Measurements from ENCODE around the gene PFN1.

Gene PFN1

DNA sequence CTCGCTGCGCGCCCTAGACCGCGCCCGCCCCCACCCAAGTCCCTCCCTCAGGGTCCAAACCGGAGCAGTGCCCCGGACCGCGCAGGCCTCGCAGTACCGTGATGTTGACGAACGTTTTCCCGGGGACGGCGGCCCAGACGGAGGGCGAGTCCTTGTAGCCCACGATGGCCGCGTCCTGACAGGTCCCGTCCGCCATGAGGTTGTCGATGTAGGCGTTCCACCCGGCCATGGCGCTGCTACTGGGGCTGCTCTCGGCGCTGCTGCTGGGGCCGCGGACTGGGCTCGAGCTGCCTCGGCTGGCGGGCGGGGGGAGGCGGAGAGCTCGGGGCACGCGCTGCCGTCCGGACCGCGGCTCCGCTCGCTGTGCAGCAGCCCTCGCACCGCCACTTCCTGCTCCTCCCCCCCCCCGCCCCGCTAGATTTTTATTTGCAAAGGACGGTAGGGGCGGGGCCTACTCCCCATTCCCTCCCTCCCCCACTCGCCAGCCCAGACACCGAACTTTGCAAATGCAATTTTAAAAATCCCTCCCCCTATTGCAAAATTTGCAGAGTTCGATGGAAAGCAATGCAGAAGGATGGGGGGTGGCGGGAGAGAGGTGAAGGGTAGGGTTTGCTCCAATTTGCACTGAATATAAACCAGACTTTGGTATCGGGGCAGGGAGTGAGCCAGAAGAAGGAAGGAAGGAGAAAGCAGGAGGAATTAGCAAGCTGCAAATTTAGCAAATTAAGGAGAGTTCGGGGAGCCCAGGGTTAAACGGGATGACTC is at the start of gene PFN1:
TSS of gene PFN1 (minus strand) at position 365 of the 765 bp plus-strand sequence. CDS start at position 229, 136 bp downstream.
- peak; percentile 67 to 75 for DNase-seq

- DNase-seq: peak; percentile 45 to 46
Measured at GRCh38 chr17:4997302-4998026, 49.1 kb upstream of the PFN1 start, which contains the start of the genes INCA1 and KIF1C. Gene INCA1 (minus strand): TSS chr17:4997522. CDS start chr17:4994437, 3,085 bp downstream. Gene KIF1C (plus strand): TSS chr17:4997950. CDS start chr17:5000247, 2,297 bp downstream.

GRCh38 chr17:4994081-4994595 is 45.8 kb upstream of the PFN1 start:
- DNase-seq: no peak

DNA sequence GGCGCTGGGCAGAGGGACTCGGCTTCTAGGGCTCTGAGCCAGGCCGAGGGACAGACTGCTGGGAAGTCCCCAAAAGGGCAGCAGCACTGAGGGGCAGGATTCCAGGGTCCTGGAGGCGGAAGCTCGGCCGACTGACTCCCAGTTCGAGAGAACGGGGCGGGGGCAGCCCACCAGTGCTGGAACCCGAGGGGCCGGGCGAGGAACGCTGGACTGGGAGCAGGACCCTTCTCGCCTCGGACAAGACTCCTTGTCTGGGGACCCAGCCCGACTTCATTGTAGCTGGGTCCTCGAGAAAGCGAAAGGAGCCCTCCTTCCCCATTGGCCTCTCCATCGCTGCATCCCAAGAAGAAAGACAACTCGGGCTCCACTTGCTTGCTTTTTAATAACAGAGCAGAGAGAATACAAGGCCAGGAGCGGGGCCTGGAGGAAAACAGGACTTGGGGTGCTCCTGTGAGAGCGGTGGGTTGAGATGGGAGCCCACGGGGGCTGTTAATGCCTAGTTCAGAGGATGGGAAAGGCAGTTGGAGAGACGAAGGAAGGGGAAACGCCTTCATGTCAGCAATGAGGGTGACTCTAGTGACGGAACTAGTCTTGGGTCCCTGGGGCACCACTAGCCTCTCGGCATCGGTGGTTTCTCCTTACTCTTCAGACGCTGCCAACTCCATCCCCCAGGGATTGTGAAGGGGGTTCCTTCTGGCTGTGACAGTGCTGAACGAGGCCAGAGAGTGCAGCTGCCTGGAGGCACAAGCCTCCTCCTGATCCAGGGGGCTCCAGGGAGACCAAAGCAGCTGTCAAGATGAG is 39.6 kb upstream of the PFN1 start:
- peak in 1 of 2 experiments; percentile 2 for DNase-seq

- DNase-seq: peak; percentile 21 to 23
Measured at GRCh38 chr17:4986951-4987766, 38.8 kb upstream of the PFN1 start, which contains the start of gene CAMTA2. Gene CAMTA2 (minus strand): TSS chr17:4987675. CDS start chr17:4986222, 1,453 bp downstream.

DNA sequence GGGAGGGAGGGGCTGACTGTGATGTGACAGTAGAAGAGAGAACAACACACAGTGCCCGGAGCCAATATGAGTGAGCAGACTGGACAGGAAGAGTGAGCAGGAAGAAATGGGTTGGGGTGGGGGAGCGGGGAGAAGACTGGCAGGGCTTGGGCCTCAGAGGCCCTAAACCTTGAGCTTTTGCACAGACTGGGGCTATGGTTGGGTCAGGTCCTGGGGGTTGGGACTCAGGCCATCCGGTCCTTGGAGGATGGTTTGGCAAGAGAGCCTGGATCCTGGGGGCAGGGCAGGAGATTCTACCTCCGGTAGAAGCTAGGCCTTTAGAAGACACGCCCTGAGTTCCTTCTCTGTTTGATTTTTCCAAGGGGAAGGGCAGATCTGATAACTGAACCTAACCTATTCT is 38.1 kb upstream of the PFN1 start:
- no peak for DNase-seq

DNA sequence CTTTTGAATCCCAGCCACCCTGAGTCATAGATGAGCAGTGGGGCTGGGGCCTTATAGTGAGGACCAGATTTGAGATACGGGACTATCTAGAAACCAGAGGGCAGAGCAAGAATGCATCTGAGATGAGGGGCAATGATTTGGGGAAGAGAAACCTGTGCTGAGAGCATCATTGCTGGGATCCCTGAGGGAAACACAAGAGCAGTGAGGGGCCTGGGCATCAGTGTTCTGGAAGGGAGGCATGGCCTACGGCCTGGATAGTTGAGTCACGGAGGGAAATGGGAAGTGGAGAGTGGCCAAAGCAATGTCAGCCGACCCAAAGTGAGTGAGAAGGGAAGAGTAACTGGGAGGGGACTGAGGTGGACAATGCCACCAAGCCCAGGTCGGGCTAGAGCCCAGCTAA is 34.0 kb upstream of the PFN1 start:
- no peak for DNase-seq

- peak in 1 of 2 experiments; percentile 16 for DNase-seq
Measured at GRCh38 chr17:4980644-4981216, 32.4 kb upstream of the PFN1 start.

DNA sequence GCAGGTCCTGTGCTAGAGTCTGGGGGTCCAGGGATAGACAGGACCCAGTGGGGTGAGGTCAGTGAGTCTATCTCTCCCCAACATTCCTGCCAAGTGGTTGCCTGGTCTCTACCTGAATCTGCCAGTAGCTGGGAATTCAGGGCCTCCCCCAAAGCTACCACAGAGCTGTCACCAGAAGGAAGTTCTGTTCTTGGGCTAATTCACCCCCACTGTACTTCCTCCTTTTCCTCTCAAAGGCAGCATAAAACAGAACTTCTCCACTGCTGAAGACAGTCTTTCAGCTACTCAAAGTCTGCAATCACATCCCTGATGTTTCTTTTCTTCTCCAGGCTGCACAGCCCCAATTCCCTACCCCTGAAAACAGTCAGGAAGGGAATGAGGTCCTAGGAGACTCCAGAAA is 30.4 kb upstream of the PFN1 start:
- DNase-seq: peak; percentile 28 to 29

DNA sequence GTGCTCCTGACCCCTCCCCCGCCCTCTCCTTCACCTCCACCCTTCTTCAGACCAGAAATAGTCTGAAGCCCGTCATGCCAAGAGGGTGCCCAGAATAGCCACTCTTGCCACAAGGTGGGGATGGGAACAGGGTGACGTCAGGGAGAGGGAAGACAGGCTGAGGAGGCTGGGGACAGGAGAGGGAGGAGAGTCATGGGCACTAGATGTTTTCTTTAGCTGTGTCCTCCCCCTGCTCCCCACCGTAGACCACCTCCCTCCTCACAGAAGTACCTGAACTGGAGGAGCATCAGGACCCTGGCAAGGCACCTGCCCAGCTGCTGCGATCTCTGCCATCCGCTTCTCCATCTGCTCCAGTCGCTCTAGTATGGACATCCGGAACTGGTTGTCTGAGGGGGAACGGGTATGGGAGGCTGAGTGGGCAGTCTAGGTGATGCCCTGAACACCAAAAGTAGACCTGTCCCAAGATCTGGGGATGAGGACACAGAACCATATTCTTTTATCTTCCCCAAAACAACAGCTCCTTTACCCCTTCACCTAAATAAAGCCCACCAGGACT is 25.9 kb upstream of the PFN1 start:
- no peak for DNase-seq

DNA sequence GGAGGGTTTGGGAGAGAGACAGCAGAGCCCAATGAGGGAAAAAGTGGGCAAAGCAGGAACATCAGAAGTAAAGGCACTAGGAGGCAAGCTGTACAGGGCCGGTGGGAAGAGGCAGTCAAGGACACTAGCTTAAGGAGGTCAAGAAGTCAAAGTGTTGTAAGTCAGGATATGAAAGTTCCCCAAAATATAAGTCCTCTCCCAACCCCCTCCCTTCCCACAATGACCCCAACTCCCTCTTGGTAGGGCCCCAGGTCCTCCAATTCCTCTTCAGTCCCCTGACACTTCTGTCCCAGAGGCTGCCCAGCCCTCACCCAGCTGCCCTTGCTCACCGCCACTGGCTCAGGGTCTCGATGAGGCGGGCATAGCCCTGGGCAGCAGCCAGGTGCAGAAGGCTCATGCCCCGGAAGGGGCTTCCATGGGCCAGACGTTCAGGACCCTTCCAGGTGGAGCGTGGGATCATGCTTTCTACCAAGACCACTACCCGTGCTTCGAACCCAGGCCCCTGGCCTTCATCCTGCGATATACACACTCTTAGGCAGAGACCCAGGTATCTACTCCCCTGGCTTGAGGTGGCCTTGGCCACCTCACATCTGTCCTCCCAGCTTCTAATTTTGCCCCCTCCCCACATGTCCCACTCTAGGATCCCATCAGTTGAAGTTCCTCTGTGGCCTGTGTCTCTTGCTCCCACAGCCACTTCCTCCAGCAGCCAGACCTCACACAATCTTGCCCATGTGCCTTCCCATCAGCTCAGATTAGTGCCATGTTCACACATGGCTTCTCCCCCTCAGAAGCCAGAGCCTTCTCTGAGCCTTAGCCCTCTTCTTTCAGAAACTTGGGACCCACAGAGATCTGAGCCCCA is 25.2 kb upstream of the PFN1 start:
- peak in 1 of 2 experiments; percentile 1 for DNase-seq

DNA sequence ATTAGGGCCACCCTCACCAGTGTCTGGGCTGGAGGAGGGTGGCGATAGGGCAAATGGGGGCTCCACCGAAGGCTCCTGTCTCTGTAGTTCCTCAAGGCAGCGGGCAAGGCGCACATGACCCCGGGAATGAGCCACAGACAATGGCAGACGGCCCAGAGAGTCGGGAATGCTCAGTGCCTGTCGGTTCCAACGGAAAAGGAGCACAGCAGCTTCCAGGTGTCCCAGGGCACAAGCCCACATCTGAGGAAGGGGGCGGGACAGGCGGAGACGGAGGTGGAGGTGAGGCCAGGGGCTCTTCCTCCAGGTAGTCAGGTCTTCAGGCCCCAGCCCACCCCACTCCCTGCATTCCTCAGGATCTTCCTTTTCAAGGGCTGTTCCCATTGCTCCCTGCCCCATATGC is 24.4 kb upstream of the PFN1 start:
- DNase-seq: no peak

DNA sequence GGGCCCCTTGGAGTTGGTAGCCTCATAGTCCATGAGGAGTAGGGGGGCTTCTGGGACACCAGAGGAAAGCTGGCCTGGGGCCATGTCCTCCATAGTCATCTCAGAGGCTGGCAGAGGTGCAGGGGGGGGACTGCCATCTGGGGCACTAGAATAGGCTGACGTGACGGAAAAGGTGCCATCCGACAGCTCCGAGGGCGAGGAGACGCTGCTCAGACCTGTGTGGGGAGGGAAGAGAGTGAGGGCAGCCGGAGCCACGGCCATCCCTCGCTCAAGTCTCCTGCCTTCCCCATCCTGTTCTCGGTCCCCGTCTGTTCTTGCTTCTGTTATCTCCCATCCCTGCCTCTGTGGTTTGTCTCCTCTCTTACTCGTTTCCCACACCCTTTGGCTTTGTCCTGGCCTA is 24.0 kb upstream of the PFN1 start:
- no peak for DNase-seq

DNA sequence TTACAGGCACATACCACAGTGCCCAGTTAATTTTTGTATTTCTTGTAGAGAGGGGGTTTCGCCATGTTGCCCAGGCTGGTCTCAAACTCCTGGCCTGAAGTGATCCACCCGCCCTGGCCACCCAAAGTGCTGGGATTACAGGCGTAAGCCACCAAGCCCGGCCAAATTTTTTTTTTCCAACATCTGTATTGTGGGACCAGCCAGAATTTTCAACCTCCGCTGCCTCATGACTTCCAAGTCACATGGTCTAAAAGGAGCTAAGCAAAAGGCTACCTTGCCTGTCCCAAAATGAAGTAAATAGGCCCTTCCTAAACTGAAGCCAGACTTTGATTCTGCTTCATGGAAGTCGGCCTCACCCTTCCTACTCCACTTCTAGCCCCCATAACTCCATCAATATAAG is 23.5 kb upstream of the PFN1 start:
- DNase-seq: no peak

DNA sequence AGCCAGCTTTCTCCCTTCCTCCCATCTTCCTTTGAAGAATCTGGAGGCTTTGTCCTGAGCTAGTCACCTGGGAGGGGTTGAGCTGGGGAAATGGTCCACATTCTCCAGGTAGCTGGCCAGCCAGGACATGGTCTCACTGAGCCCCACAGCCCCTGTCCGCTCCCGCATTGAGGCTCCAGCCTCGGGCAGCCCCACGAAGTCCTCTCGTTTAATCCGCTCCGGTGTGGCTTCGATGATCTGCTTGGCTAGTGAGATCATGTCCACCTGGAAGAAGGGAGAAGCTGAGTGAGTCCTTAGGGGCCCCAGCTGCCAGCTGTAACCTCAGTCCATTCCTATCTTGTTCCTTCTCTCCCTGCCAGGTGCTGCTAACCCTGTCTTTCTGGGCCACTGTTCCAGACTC is 21.9 kb upstream of the PFN1 start:
- no peak for DNase-seq

GRCh38 chr17:4969551-4970173 is 21.3 kb upstream of the PFN1 start:
- DNase-seq: no peak

- peak in 1 of 2 experiments; percentile 5 for DNase-seq
Measured at GRCh38 chr17:4969047-4969550, 20.8 kb upstream of the PFN1 start.

DNA sequence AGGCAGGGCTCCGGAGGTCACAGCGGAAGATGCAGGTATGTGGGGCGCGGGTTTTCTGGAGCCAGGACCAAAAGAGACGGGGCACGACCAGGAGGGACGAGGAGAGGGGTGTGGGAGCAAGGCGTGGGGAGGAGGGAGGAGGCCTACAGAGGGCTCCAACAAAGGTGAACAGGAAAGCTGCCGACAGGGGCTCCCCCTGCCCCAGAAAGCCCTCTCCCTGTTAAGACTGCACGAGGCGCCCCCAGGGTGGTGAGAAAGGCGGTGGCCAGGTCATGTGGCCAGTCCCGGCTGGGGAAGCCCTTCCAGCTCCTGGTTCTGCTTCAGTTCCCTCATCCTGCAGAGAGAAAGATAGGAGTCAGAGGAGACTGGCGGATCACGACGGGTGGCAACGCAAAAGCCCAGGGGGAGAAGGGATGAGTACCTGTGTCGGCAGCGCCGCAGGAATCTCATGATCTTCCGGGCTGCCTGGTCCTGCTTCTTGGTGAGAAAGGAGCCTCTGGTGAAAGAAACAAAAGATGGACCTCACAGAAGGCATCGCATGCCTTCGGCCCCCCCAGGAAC is 20.2 kb upstream of the PFN1 start:
- DNase-seq: no peak

All from AML-193 (cell line).